Measurements from ENCODE around the gene RFX8. TPM values are rescaled to one million over a fixed set of nuclear protein-coding genes. Genes with fewer than 3 reads are reported as not detected.

The RFX8 gene
- total and polyA plus RNA-seq, 2 of the 13 experiments (the other 11 are each of a cell fraction or from before 2014, with no cell fraction given), result not detected

GRCh38 chr2:101387151-101387834 is 87.6 kb downstream of the RFX8 start, which contains the start of gene CREG2 (continued):
- TF ChIP-seq ZNF142 (CRISPR knock-in tag; IDR thresholded peaks at IDR 0.05) (no peak), MXI1 (IDR thresholded peaks at IDR 0.05; ENCODE audit: borderline replicate concordance, low read depth, low read length) (peak; percentile 35; the same call in 1 of the 3 replicates), CC2D1A (CRISPR knock-in tag; IDR thresholded peaks at IDR 0.05) (no peak), ZMYM4 (CRISPR knock-in tag; IDR thresholded peaks at IDR 0.05) (no peak; the same call in 1 of the 2 replicates), ZNF207 (IDR thresholded peaks at IDR 0.05; ENCODE audit: borderline replicate concordance) (no peak), IKZF5 (CRISPR knock-in tag; IDR thresholded peaks at IDR 0.05) (no peak), NR2F2 (IDR thresholded peaks at IDR 0.05; ENCODE audit: borderline replicate concordance, low read depth) (no peak), TRIM24 (CRISPR knock-in tag; IDR thresholded peaks at IDR 0.05) (no peak), ZSCAN21 (CRISPR knock-in tag; IDR thresholded peaks at IDR 0.05; ENCODE audit: borderline replicate concordance) (0 out of 2 replicates have a peak, but pooled peaks have one; percentile 34), HNRNPLL (IDR thresholded peaks at IDR 0.05; ENCODE audit: low read depth, low read length, poor library complexity, severe bottlenecking) (peak; percentile 80), KLF16 (CRISPR knock-in tag; IDR thresholded peaks at IDR 0.05) (no peak), KDM1A (CRISPR knock-in tag; IDR thresholded peaks at IDR 0.05) (no peak), RFXANK (CRISPR knock-in tag; IDR thresholded peaks at IDR 0.05) (no peak), ARID3A (IDR thresholded peaks at IDR 0.05; ENCODE audit: low read depth, low read length) (no peak), ZNF484 (CRISPR knock-in tag; IDR thresholded peaks at IDR 0.05; ENCODE audit: borderline replicate concordance, low read depth) (no peak), PATZ1 (CRISPR knock-in tag; IDR thresholded peaks at IDR 0.05) (0 out of 2 replicates have a peak, but pooled peaks have one; percentile 11), TAF1 (CRISPR knock-in tag; IDR thresholded peaks at IDR 0.05) (no peak), HNRNPK (IDR thresholded peaks at IDR 0.05; ENCODE audit: low read depth, low read length, poor library complexity, severe bottlenecking) (no peak)
